Suprapubic skin (tissue), 4 donors: ENCODE results near the gene UPF2.

Experiments used
- EP300 ChIP-seq: sonication (generic); formaldehyde crosslinking; IDR thresholded peaks from one replicate; pipeline ENCODE4 v1.6.1; 2017; ENCODE audit warnings: antibody characterized with exemption
- POLR2A ChIP-seq, 2 donors: fragments of 450-650 bp; IDR thresholded peaks; one replicate each; pipeline ENCODE4 v1.6.1; 2017; ENCODE audit warnings: antibody characterized with exemption in 2 of 2, mild to moderate bottlenecking in 2 of 2, moderate library complexity in 2 of 2
- POLR2AphosphoS5 ChIP-seq, 3 donors: sonication (generic); formaldehyde crosslinking; IDR thresholded peaks; one replicate each; pipeline ENCODE4 v1.6.1; 2017; ENCODE audit warnings: antibody characterized with exemption in 3 of 3
- TF ChIP-seq, protein P1 (sequence below), 2 donors: fragments of 200-600 bp in 1 of 2; fragments of 450-650 bp in 1 of 2; sonication (generic) in 1 of 2; IDR thresholded peaks; one replicate each; pipeline ENCODE4 v1.5.1; 2016 to 2019; ENCODE audit warnings: antibody characterized with exemption in 2 of 2, mild to moderate bottlenecking in 1 of 2, moderate library complexity in 1 of 2

DNA sequence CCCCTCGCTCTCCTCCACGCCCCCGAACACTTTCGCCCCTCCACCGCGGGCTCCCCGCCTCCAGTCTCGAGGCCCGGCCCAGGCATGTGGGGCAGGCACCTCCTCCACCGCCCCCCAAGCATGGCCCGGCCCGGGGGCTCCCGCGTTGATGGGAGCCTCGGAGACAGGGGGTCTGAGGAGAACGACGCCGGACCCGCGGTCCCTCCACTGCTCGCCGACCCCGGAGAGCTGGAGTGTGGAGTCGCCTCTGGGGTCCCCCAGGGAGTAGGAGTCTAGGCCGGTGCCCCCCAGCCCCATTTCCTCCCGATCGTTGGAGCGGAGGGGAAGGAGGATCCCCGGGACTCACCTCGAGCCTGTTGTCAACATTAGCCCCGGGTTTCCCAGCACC lies 206 bp downstream of the UPF2 start:
- TF ChIP-seq, protein P1, sequence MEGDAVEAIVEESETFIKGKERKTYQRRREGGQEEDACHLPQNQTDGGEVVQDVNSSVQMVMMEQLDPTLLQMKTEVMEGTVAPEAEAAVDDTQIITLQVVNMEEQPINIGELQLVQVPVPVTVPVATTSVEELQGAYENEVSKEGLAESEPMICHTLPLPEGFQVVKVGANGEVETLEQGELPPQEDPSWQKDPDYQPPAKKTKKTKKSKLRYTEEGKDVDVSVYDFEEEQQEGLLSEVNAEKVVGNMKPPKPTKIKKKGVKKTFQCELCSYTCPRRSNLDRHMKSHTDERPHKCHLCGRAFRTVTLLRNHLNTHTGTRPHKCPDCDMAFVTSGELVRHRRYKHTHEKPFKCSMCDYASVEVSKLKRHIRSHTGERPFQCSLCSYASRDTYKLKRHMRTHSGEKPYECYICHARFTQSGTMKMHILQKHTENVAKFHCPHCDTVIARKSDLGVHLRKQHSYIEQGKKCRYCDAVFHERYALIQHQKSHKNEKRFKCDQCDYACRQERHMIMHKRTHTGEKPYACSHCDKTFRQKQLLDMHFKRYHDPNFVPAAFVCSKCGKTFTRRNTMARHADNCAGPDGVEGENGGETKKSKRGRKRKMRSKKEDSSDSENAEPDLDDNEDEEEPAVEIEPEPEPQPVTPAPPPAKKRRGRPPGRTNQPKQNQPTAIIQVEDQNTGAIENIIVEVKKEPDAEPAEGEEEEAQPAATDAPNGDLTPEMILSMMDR (IDR thresholded peaks at IDR 0.05) = no peak
- TF ChIP-seq POLR2A (IDR thresholded peaks at IDR 0.05) (peak in 1 of 2 donors; percentile 42), POLR2AphosphoS5 (IDR thresholded peaks at IDR 0.05) (no peak), EP300 (no peak)
